PFSK-1 (cell line): ENCODE results near the gene ADAMTS16.

Source experiments
- FOXP2 ChIP-seq: optimal IDR thresholded peaks from 2 replicates; pipeline ENCODE3; 2011; ENCODE audit warnings: borderline replicate concordance, control low read depth, inconsistent platforms; ENCODE audit not compliant: insufficient read depth; ENCODE audit errors: extremely low read length, extremely low read depth
- POLR2AphosphoS5 ChIP-seq: IDR thresholded peaks from 2 replicates; pipeline ENCODE4 v1.6.1; 2012; ENCODE audit warnings: low read depth, mild to moderate bottlenecking, control low read depth, low read length, moderate library complexity
- SIN3A ChIP-seq: IDR thresholded peaks from 2 replicates; pipeline ENCODE4 v1.6.1; 2012; ENCODE audit warnings: mild to moderate bottlenecking, low read length, moderate library complexity, borderline replicate concordance; ENCODE audit not compliant: insufficient read depth
- TAF1 ChIP-seq: IDR thresholded peaks from 2 replicates; pipeline ENCODE4 v1.6.1; 2012; ENCODE audit warnings: low read length, control low read depth, borderline replicate concordance; ENCODE audit not compliant: insufficient read depth
- TF ChIP-seq, protein P1 (sequence below), 2 experiments: IDR thresholded peaks; 2 replicates each; pipeline versions ENCODE4 v1.6.1 to v1.8.0; 2011 to 2012; ENCODE audit warnings: low read depth in 2 of 2, low read length in 2 of 2, control low read depth in 1 of 2, inconsistent platforms in 1 of 2, mild to moderate bottlenecking in 1 of 2, moderate library complexity in 1 of 2; ENCODE audit not compliant: insufficient read depth in 1 of 2

ADAMTS16 gene

GRCh38 chr5:5202321-5202720, 62.2 kb downstream of the ADAMTS16 start:
- no peak for TF ChIP-seq POLR2AphosphoS5
- TF ChIP-seq, protein P1, sequence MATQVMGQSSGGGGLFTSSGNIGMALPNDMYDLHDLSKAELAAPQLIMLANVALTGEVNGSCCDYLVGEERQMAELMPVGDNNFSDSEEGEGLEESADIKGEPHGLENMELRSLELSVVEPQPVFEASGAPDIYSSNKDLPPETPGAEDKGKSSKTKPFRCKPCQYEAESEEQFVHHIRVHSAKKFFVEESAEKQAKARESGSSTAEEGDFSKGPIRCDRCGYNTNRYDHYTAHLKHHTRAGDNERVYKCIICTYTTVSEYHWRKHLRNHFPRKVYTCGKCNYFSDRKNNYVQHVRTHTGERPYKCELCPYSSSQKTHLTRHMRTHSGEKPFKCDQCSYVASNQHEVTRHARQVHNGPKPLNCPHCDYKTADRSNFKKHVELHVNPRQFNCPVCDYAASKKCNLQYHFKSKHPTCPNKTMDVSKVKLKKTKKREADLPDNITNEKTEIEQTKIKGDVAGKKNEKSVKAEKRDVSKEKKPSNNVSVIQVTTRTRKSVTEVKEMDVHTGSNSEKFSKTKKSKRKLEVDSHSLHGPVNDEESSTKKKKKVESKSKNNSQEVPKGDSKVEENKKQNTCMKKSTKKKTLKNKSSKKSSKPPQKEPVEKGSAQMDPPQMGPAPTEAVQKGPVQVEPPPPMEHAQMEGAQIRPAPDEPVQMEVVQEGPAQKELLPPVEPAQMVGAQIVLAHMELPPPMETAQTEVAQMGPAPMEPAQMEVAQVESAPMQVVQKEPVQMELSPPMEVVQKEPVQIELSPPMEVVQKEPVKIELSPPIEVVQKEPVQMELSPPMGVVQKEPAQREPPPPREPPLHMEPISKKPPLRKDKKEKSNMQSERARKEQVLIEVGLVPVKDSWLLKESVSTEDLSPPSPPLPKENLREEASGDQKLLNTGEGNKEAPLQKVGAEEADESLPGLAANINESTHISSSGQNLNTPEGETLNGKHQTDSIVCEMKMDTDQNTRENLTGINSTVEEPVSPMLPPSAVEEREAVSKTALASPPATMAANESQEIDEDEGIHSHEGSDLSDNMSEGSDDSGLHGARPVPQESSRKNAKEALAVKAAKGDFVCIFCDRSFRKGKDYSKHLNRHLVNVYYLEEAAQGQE (IDR thresholded peaks at IDR 0.05; ENCODE audit: insufficient read depth in 1 of 2, low read depth in 2 of 2, low read length in 2 of 2) = no peak
- TF ChIP-seq SIN3A = no peak
- TF ChIP-seq FOXP2 = no peak
- TF ChIP-seq TAF1 = no peak

DNA sequence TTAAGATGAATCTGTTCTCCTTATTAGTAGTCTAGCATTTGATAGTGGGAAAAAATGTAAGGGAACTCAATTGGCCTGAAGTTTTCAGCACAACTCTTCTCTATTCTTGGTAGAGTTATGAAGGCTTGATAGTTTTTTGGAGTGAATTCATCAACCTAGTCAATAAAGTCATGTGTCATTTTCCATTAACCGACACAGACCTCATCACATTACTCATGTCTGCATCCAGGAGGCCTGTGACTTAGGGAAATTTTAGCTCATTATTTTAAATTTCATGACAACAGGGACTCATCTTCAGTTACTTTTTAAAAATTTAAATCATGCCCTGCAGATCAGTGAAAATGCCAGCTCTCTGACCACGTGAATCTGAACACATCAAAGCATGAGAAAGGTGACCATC, 63.3 kb downstream of the ADAMTS16 start:
- TF ChIP-seq SIN3A (no peak), TAF1 (no peak), FOXP2 (no peak), POLR2AphosphoS5 (no peak)
- TF ChIP-seq, protein P1 (IDR thresholded peaks at IDR 0.05; ENCODE audit: insufficient read depth in 1 of 2, low read depth in 2 of 2, low read length in 2 of 2) = no peak

GRCh38 chr5:5207828-5208227, 67.7 kb downstream of the ADAMTS16 start:
- no peak for TF ChIP-seq POLR2AphosphoS5
- no peak for TF ChIP-seq FOXP2
- no peak for TF ChIP-seq SIN3A
- no peak for TF ChIP-seq TAF1
- TF ChIP-seq, protein P1 (IDR thresholded peaks at IDR 0.05; ENCODE audit: insufficient read depth in 1 of 2, low read depth in 2 of 2, low read length in 2 of 2) = no peak

- TF ChIP-seq, protein P1 (IDR thresholded peaks at IDR 0.05; ENCODE audit: insufficient read depth in 1 of 2, low read depth in 2 of 2, low read length in 2 of 2) = no peak
- 0 out of 2 replicates have a peak, but pooled peaks have one; percentile 22 for TF ChIP-seq SIN3A
Measured at GRCh38 chr5:5209089-5209488, 69.0 kb downstream of the ADAMTS16 start.

GRCh38 chr5:5209510-5210286, 69.6 kb downstream of the ADAMTS16 start:
- TF ChIP-seq POLR2AphosphoS5 = no peak
- TF ChIP-seq TAF1 = no peak
- TF ChIP-seq FOXP2 = no peak
- TF ChIP-seq, protein P1 (IDR thresholded peaks at IDR 0.05; ENCODE audit: insufficient read depth in 1 of 2, low read depth in 2 of 2, low read length in 2 of 2) = no peak
- TF ChIP-seq SIN3A = no peak
